ENCODE measurements around the gene SLC6A11.
A peak's percentile ranks its signal among the peaks of the same experiment; 100 is the strongest.

Gene SLC6A11

DNA sequence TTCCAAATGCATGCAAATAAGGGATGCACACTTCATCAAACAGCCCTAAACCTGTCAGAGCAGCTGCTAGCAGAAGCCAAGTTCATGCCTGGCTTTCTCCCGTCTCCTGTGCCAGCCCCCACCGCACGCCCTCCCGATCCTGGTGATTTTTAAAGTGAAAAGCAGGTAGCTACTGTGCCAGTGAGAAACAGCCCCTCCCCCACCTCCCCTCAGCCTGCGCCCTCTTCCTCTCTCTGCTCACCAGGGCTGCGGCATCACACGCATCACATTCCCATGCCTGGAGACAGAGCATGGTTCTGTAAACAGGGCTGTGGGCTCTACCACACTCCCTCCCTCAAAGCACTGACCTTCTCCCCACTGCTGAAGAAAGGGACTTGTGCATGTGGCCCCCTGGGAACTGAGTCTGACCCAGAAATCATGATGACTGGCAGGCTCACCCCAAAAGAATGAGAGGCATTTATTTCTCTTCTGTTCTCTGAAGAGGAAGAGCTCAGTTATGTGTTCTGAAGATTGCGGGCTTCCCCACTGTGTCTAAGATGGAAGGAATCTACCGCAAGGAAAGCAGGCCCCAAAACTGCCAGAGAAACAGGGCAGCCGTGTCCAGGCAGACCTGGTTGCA lies 162.0 kb downstream of the SLC6A11 start:
- ChIA-PET POLR2A (ENCODE audit: low non-redundant PET) (no interaction called here), CTCF (interaction anchor here (0.5 kb wide), 1 partner anchor 219 kb away, joined by 4 read pairs; no protein-coding TSS in a partner anchor)
- DNase-seq (ENCODE audit: low spot score) = no peak
- no peak overlapping the region for H3K27ac ChIP-seq
- TF ChIP-seq, protein P1, sequence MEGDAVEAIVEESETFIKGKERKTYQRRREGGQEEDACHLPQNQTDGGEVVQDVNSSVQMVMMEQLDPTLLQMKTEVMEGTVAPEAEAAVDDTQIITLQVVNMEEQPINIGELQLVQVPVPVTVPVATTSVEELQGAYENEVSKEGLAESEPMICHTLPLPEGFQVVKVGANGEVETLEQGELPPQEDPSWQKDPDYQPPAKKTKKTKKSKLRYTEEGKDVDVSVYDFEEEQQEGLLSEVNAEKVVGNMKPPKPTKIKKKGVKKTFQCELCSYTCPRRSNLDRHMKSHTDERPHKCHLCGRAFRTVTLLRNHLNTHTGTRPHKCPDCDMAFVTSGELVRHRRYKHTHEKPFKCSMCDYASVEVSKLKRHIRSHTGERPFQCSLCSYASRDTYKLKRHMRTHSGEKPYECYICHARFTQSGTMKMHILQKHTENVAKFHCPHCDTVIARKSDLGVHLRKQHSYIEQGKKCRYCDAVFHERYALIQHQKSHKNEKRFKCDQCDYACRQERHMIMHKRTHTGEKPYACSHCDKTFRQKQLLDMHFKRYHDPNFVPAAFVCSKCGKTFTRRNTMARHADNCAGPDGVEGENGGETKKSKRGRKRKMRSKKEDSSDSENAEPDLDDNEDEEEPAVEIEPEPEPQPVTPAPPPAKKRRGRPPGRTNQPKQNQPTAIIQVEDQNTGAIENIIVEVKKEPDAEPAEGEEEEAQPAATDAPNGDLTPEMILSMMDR (conservative IDR thresholded peaks at IDR 0.05; ENCODE audit: low read depth) = no peak

- TF ChIP-seq, protein P1 (conservative IDR thresholded peaks at IDR 0.05; ENCODE audit: low read depth) = no peak
- POLR2A ChIA-PET (ENCODE audit: low non-redundant PET) = no interaction called here
Measured at GRCh38 chr3:10978956-10979355, 162.9 kb downstream of the SLC6A11 start.

GRCh38 chr3:10980312-10980711 lies 164.3 kb downstream of the SLC6A11 start:
- H3K27ac ChIP-seq = no peak overlapping the region
- TF ChIP-seq, protein P1 (conservative IDR thresholded peaks at IDR 0.05; ENCODE audit: low read depth) = no peak
- ChIA-PET POLR2A (ENCODE audit: low non-redundant PET) (no interaction called here), CTCF (no interaction called here)
- no peak for DNase-seq (ENCODE audit: low spot score)

More at GRCh38 chr3:10978956-10979355, 162.9 kb downstream of the SLC6A11 start:
- H3K27ac ChIP-seq = no peak overlapping the region
- CTCF ChIA-PET = no interaction called here
- no peak for DNase-seq (ENCODE audit: low spot score)

DNA sequence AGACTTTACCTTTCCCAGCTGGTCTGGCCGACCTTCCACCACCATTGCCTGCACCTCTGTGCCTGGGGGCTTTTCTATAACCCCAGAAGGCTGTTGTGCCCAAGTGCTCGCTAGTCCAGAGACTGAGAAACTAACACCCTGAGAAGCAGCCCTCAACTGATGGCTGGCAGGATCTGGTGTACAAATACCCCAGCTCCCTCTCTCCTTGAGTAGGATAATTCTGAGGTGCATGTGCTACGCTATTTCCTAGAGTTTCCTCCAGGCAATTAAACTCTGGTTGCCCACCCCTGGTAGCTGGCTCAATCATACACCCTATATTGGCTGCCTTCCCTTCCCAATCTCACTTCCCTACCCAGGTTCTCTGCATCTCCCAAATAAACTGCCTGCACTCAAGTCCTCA lies 165.0 kb downstream of the SLC6A11 start:
- CTCF ChIA-PET = no interaction called here
- POLR2A ChIA-PET (ENCODE audit: low non-redundant PET) = no interaction called here
- TF ChIP-seq, protein P1 (conservative IDR thresholded peaks at IDR 0.05; ENCODE audit: low read depth) = no peak
- DNase-seq (ENCODE audit: low spot score) = no peak
- no peak overlapping the region for H3K27ac ChIP-seq

- ChIA-PET POLR2A (ENCODE audit: low non-redundant PET) (no interaction called here), CTCF (interaction anchor here (0.6 kb wide), 1 partner anchor 1064 kb away, joined by 4 read pairs; no protein-coding TSS in a partner anchor)
- H3K27ac ChIP-seq = no peak overlapping the region
- DNase-seq (ENCODE audit: low spot score) = no peak
- TF ChIP-seq, protein P1 (conservative IDR thresholded peaks at IDR 0.05; ENCODE audit: low read depth) = no peak
Measured at GRCh38 chr3:10981961-10982360, 165.9 kb downstream of the SLC6A11 start.

DNA sequence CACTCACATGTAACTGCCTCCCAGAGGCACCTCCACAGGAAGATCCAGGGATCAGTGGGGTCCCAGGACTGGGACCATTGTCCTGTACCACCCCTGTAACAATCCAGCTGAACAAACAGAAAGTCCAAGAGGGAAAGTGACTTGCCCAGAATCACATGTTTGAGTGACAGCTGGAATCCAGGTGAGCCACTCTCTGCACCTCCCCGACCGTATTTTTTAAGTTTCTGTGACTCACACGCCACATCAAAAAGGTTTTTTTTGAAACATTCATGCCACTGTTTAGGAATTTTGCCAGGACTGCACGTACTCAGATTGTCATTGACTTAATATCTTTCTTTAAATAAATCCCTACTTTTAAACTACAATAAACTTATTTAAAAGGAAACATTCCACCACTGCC lies 166.8 kb downstream of the SLC6A11 start:
- no peak overlapping the region for H3K27ac ChIP-seq
- ChIA-PET POLR2A (ENCODE audit: low non-redundant PET) (no interaction called here), CTCF (interaction anchor here (0.6 to 1.3 kb wide), 8 partner anchors 11 to 440 kb away, joined by 3 to 5 read pairs (median 4); no protein-coding TSS in a partner anchor)
- TF ChIP-seq, protein P1 (conservative IDR thresholded peaks at IDR 0.05; ENCODE audit: low read depth) = no peak
- DNase-seq (ENCODE audit: low spot score) = peak; percentile 32
